ENCODE measurements around the gene HACE1.

Gene HACE1

DNA sequence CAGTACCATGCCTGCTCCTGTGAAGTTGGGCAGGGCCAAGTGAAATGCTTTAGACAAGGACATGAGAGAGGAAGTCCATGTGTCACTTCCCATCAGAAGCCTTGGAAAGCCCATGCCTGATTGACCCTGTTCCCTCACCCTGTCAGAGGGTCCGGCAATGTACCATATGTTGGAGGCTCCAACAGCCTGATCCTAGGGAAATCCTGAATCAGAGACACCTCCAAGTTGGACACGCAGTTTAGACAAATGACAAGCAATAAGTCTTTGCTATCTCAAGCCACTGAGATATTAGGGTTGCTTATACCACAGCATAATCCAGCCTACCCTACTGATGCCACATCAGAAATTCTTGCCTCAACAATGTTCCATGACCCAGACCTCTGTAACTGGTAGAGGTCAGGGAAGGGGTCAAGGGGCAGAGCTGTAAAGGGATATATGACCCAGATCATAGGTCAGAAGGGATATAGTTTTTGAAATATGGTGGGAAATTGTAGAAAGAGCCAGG lies 174.8 kb downstream of the HACE1 start:
- Histone ChIP-seq H3F3A (ENCODE audit: control insufficient read depth, insufficient read depth) (no peaks in the 10 kb centered on the region), H3K4me3 (ENCODE audit: low read length) (no peak overlapping the region), H3K79me2 (ENCODE audit: control insufficient read depth, low read length) (no peaks in the 10 kb centered on the region), H3K36me3 (ENCODE audit: control insufficient read depth, low read length) (no peaks in the 10 kb centered on the region), H3K9me2 (replicated peaks; ENCODE audit: control insufficient read depth, low read length) (no peaks in the 10 kb centered on the region), H3K4me1 (ENCODE audit: control insufficient read depth, low read length) (peaks cover 24% of the 10 kb centered on the region), H3K4me2 (ENCODE audit: low read length) (no peak overlapping the region), H3K27me3 (ENCODE audit: control insufficient read depth, low read length) (no peaks in the 10 kb centered on the region), H3K9me3 (ENCODE audit: control insufficient read depth, insufficient read depth, low read length) (no peaks in the 10 kb centered on the region; the same call in 1 of the 2 replicates), H4K20me1 (ENCODE audit: control insufficient read depth, insufficient read depth, low read depth, low read length) (no peaks in the 10 kb centered on the region), H3K27ac (ENCODE audit: low read depth, low read length) (no peak overlapping the region)
- no peak for TF ChIP-seq EZH2phosphoT487 (IDR thresholded peaks at IDR 0.05; ENCODE audit: borderline replicate concordance, low read length)
- TF ChIP-seq, protein P1, sequence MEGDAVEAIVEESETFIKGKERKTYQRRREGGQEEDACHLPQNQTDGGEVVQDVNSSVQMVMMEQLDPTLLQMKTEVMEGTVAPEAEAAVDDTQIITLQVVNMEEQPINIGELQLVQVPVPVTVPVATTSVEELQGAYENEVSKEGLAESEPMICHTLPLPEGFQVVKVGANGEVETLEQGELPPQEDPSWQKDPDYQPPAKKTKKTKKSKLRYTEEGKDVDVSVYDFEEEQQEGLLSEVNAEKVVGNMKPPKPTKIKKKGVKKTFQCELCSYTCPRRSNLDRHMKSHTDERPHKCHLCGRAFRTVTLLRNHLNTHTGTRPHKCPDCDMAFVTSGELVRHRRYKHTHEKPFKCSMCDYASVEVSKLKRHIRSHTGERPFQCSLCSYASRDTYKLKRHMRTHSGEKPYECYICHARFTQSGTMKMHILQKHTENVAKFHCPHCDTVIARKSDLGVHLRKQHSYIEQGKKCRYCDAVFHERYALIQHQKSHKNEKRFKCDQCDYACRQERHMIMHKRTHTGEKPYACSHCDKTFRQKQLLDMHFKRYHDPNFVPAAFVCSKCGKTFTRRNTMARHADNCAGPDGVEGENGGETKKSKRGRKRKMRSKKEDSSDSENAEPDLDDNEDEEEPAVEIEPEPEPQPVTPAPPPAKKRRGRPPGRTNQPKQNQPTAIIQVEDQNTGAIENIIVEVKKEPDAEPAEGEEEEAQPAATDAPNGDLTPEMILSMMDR (IDR thresholded peaks at IDR 0.05; ENCODE audit: low read depth, low read length, poor library complexity, severe bottlenecking): no peak

DNA sequence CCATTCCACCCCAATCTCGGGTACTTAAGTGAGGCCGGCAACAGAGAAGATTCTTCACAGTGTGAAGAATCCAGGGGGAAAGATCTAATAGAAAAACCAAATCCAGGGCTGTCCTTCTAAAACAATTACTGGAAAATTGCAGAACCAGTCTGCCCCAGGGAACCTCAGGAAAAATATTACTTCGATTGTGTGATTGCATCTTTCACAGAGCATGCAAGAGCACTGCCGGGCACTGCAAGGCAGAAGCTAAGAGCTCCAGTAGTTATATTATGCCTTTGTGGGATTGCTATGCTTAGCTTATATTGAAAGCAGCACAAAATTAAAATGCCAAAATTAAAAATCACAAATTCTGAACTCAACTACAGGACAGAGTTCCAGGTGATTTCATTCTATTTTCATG lies 175.9 kb downstream of the HACE1 start:
- H3K4me2 ChIP-seq (ENCODE audit: low read length): peak overlapping the region; percentile 38

DNA sequence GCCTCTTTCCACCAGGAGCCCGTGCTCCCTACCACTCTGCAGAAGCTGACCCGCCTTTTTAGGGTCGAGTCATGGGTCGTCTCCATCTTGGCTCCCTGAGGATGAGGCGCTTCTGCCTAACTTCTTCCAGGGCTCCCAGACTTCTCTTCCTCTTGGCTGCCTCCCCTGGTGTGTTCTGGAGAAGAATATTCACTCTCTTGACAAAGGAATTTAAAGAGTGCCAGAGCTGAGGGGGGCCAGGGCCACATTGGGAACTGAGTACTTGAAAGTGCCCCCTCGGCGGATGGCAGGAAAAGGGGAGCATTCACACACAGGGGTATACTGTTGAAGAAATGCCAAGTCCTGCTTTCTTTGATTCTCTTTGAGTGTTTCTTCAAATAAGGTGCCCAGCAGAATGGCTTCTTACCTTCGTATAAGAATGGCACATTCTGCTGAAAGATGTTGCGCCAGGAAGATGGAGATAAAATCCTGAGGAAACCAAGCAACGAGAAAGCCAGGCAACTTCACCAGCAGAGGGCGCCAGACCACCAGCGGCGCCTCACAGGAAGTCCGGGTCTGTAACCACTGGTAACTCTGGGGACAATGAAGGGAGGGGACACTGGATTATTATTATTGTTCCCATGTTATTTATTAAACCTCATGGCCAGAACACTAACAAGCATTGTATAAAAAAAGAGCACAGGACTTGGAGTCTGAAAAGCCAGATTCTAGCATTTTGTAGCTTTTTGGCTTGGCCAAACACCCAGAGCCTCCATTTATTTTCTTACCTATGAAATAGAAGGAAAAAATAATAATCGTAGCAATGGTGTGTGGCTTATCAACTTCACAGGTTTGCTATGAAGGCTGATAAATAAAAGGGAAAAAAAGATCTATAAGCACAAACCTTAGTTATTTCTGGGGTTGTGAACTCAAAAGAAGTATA lies 176.7 kb downstream of the HACE1 start:
- H3F3A ChIP-seq (ENCODE audit: control insufficient read depth, insufficient read depth): no peaks in the 10 kb centered on the region
- H3K4me2 ChIP-seq (ENCODE audit: low read length): no peak overlapping the region
- no peaks in the 10 kb centered on the region for H3K79me2 ChIP-seq (ENCODE audit: control insufficient read depth, low read length)
- H4K20me1 ChIP-seq (ENCODE audit: control insufficient read depth, insufficient read depth, low read depth, low read length): no peaks in the 10 kb centered on the region
- no peak overlapping the region for H3K4me3 ChIP-seq (ENCODE audit: low read length)
- H3K4me1 ChIP-seq (ENCODE audit: control insufficient read depth, low read length): peaks cover 24% of the 10 kb centered on the region
- TF ChIP-seq EZH2phosphoT487 (IDR thresholded peaks at IDR 0.05; ENCODE audit: borderline replicate concordance, low read length): no peak
- TF ChIP-seq, protein P1 (IDR thresholded peaks at IDR 0.05; ENCODE audit: low read depth, low read length, poor library complexity, severe bottlenecking): peak; percentile 91
- H3K9me3 ChIP-seq (ENCODE audit: control insufficient read depth, insufficient read depth, low read length): peaks cover 10% of the 10 kb centered on the region; the same call in 1 of the 2 replicates
- no peaks in the 10 kb centered on the region for H3K27me3 ChIP-seq (ENCODE audit: control insufficient read depth, low read length)
- no peaks in the 10 kb centered on the region for H3K36me3 ChIP-seq (ENCODE audit: control insufficient read depth, low read length)
- no peaks in the 10 kb centered on the region for H3K9me2 ChIP-seq (replicated peaks; ENCODE audit: control insufficient read depth, low read length)
- no peak overlapping the region for H3K27ac ChIP-seq (ENCODE audit: low read depth, low read length)

More for the DNA sequence above, 175.9 kb downstream of the HACE1 start:
- Histone ChIP-seq H3K36me3 (ENCODE audit: control insufficient read depth, low read length) (no peaks in the 10 kb centered on the region), H3K9me3 (ENCODE audit: control insufficient read depth, insufficient read depth, low read length) (peaks cover 3% of the 10 kb centered on the region; the same call in 1 of the 2 replicates), H3K4me1 (ENCODE audit: control insufficient read depth, low read length) (peaks cover 24% of the 10 kb centered on the region), H4K20me1 (ENCODE audit: control insufficient read depth, insufficient read depth, low read depth, low read length) (no peaks in the 10 kb centered on the region), H3K79me2 (ENCODE audit: control insufficient read depth, low read length) (no peaks in the 10 kb centered on the region), H3K9me2 (replicated peaks; ENCODE audit: control insufficient read depth, low read length) (no peaks in the 10 kb centered on the region), H3K4me3 (ENCODE audit: low read length) (peak overlapping the region; percentile 7; the same call in 1 of the 2 replicates), H3K27ac (ENCODE audit: low read depth, low read length) (no peak overlapping the region), H3F3A (ENCODE audit: control insufficient read depth, insufficient read depth) (no peaks in the 10 kb centered on the region), H3K27me3 (ENCODE audit: control insufficient read depth, low read length) (no peaks in the 10 kb centered on the region)
- no peak for TF ChIP-seq EZH2phosphoT487 (IDR thresholded peaks at IDR 0.05; ENCODE audit: borderline replicate concordance, low read length)
- TF ChIP-seq, protein P1 (IDR thresholded peaks at IDR 0.05; ENCODE audit: low read depth, low read length, poor library complexity, severe bottlenecking): no peak
